Mesenchymal stem cell (in vitro differentiated cells and primary cell): ENCODE results near the gene ZFHX3.

ENCODE experiments used
- DNase-seq: peaks from one replicate; pipeline ENCODE4 v3.0.0-alpha.2; 2013
- H2AFZ ChIP-seq: one replicate; pipeline ENCODE4 v1.6.1; 2013; ENCODE audit warnings: low read depth, mild to moderate bottlenecking, control low read depth, inconsistent platforms, low read length, moderate library complexity
- H2AK5ac ChIP-seq: 2 replicates; pipeline ENCODE4 v1.6.1; 2013; ENCODE audit warnings: low read length, moderate library complexity, mild to moderate bottlenecking, inconsistent platforms; ENCODE audit not compliant: severe bottlenecking
- H2BK120ac ChIP-seq: one replicate; pipeline ENCODE4 v1.6.1; 2013; ENCODE audit warnings: low read depth, mild to moderate bottlenecking, inconsistent platforms, low read length, moderate library complexity
- H2BK12ac ChIP-seq, 2 experiments: one replicate each; pipeline ENCODE4 v1.6.1; 2013; ENCODE audit warnings: inconsistent platforms in 2 of 2, low read length in 2 of 2, mild to moderate bottlenecking in 2 of 2, moderate library complexity in 2 of 2, control low read depth in 1 of 2
- H2BK15ac ChIP-seq: one replicate; pipeline ENCODE4 v1.6.1; 2013; ENCODE audit warnings: mild to moderate bottlenecking, low read depth, inconsistent platforms; ENCODE audit not compliant: poor library complexity, severe bottlenecking
- H2BK5ac ChIP-seq: 2 replicates; pipeline ENCODE4 v1.6.1; 2013; ENCODE audit warnings: low read depth, mild to moderate bottlenecking, low read length, control low read depth, inconsistent platforms; ENCODE audit not compliant: poor library complexity, severe bottlenecking
- H3K14ac ChIP-seq, 2 experiments: one replicate each; pipeline ENCODE4 v1.6.1; 2013; ENCODE audit warnings: inconsistent platforms in 2 of 2, low read length in 2 of 2, control low read depth in 1 of 2, mild to moderate bottlenecking in 1 of 2, moderate library complexity in 1 of 2
- H3K18ac ChIP-seq, 2 experiments: one replicate each; pipeline ENCODE4 v1.6.1; 2013; ENCODE audit warnings: inconsistent platforms in 2 of 2, low read length in 2 of 2, control low read depth in 1 of 2, low read depth in 1 of 2, mild to moderate bottlenecking in 1 of 2
- H3K23ac ChIP-seq, 2 experiments: one replicate each; pipeline ENCODE4 v1.6.1; 2013; ENCODE audit warnings: inconsistent platforms in 2 of 2, low read length in 2 of 2, mild to moderate bottlenecking in 2 of 2, moderate library complexity in 2 of 2, control low read depth in 1 of 2
- H3K27ac ChIP-seq: 2 replicates; pipeline ENCODE4 v1.5.1; 2013; ENCODE audit warnings: mild to moderate bottlenecking, moderate library complexity, low read length, control low read depth, inconsistent platforms; ENCODE audit not compliant: poor library complexity, severe bottlenecking
- H3K27me3 ChIP-seq, 2 experiments: 2 replicates each; pipeline versions ENCODE4 v1.6.1 to v1.7.0; 2013; ENCODE audit warnings: low read length in 2 of 2, mild to moderate bottlenecking in 2 of 2, moderate library complexity in 2 of 2, control low read depth in 1 of 2, inconsistent platforms in 1 of 2; ENCODE audit not compliant: control insufficient read depth in 1 of 2, insufficient read depth in 1 of 2
- H3K36me3 ChIP-seq, 2 experiments: 2 replicates each; pipeline versions ENCODE4 v1.6.1 to v1.7.0; 2013; ENCODE audit warnings: low read length in 2 of 2, control low read depth in 1 of 2, inconsistent platforms in 1 of 2, low read depth in 1 of 2, mild to moderate bottlenecking in 1 of 2; ENCODE audit not compliant: insufficient read depth in 2 of 2, control insufficient read depth in 1 of 2
- H3K4ac ChIP-seq, 2 experiments: one replicate each; pipeline ENCODE4 v1.6.1; 2013; ENCODE audit warnings: inconsistent platforms in 2 of 2, low read length in 2 of 2, mild to moderate bottlenecking in 2 of 2, moderate library complexity in 2 of 2, control low read depth in 1 of 2, low read depth in 1 of 2
- H3K4me1 ChIP-seq: 2 replicates; pipeline ENCODE4 v1.6.1; 2013; ENCODE audit warnings: low read depth, low read length, control low read depth; ENCODE audit not compliant: control insufficient read depth, insufficient read depth
- H3K4me2 ChIP-seq: 2 replicates; pipeline ENCODE4 v1.6.1; 2013; ENCODE audit warnings: low read length, mild to moderate bottlenecking, inconsistent platforms; ENCODE audit not compliant: poor library complexity, severe bottlenecking
- H3K4me3 ChIP-seq, 2 experiments: 2 replicates each; pipeline versions ENCODE4 v1.5.1 to v1.7.0; 2013; ENCODE audit warnings: low read length in 2 of 2, mild to moderate bottlenecking in 2 of 2, control low read depth in 1 of 2, low read depth in 1 of 2; ENCODE audit not compliant: insufficient read depth in 1 of 2
- H3K79me1 ChIP-seq: replicated peaks from 2 replicates; pipeline ENCODE4 v1.6.1; 2013; ENCODE audit warnings: mild to moderate bottlenecking, control low read depth, low read length, inconsistent platforms; ENCODE audit not compliant: poor library complexity, severe bottlenecking
- H3K9ac ChIP-seq: 2 replicates; pipeline ENCODE4 v1.7.0; 2013; ENCODE audit warnings: mild to moderate bottlenecking, low read length, moderate library complexity
- H3K9me3 ChIP-seq: 2 replicates; pipeline ENCODE4 v1.7.0; 2013; ENCODE audit warnings: mild to moderate bottlenecking, low read length; ENCODE audit not compliant: control insufficient read depth
- H4K8ac ChIP-seq: one replicate; pipeline ENCODE4 v1.6.1; 2013; ENCODE audit warnings: inconsistent platforms, mild to moderate bottlenecking, low read length, moderate library complexity
- H4K91ac ChIP-seq: one replicate; pipeline ENCODE4 v1.6.1; 2013; ENCODE audit warnings: mild to moderate bottlenecking, low read length, inconsistent platforms
- WGBS: methylation state at CpG from one replicate; pipeline ENCODE4 v1.1.7; 2013; ENCODE audit warnings: mixed read lengths; 5-methylcytosine and 5-hydroxymethylcytosine counted together

ZFHX3 gene

DNA sequence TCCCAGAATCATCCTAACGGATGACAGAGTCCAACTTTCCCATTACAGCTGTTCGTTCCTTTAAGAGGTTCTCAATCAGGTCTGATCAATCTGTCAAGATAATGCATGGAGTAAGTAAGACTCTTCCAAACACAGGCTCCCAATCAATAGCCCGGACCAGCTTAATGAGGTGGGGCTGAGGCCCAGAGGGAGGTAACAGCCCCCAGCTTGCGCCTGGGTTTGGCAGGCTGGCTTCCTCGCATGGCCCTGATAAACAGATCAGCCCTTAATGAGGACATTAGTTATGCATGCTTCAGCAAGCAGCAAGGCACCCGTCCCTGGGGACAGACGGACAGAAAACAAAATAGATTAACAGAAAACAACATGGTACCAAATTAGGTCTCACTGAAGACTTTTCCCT is 145.7 kb downstream of the ZFHX3 start:
- H4K8ac ChIP-seq: no peak overlapping the region
- peaks cover 5% of the 10 kb centered on the region for H3K4me1 ChIP-seq
- H3K79me1 ChIP-seq: peaks cover 16% of the 10 kb centered on the region
- no peak overlapping the region for H3K4ac ChIP-seq
- no peak overlapping the region for H3K14ac ChIP-seq
- H3K9me3 ChIP-seq: no peaks in the 10 kb centered on the region
- no peak overlapping the region for H2BK120ac ChIP-seq
- H3K9ac ChIP-seq: no peak overlapping the region
- H3K27me3 ChIP-seq: no peaks in the 10 kb centered on the region
- no peak for DNase-seq
- WGBS: 68% methylated on average over 6 of the region's 7 CpGs
- no peak overlapping the region for H2BK15ac ChIP-seq
- H3K18ac ChIP-seq: no peak overlapping the region
- no peak overlapping the region for H3K4me2 ChIP-seq
- no peak overlapping the region for H2AFZ ChIP-seq
- H3K27ac ChIP-seq: no peak overlapping the region
- no peak overlapping the region for H2AK5ac ChIP-seq
- no peak overlapping the region for H3K4me3 ChIP-seq
- H2BK12ac ChIP-seq: no peak overlapping the region
- H3K23ac ChIP-seq: no peak overlapping the region
- H4K91ac ChIP-seq: no peak overlapping the region
- H3K36me3 ChIP-seq: no peaks in the 10 kb centered on the region
- H2BK5ac ChIP-seq: no peak overlapping the region

DNA sequence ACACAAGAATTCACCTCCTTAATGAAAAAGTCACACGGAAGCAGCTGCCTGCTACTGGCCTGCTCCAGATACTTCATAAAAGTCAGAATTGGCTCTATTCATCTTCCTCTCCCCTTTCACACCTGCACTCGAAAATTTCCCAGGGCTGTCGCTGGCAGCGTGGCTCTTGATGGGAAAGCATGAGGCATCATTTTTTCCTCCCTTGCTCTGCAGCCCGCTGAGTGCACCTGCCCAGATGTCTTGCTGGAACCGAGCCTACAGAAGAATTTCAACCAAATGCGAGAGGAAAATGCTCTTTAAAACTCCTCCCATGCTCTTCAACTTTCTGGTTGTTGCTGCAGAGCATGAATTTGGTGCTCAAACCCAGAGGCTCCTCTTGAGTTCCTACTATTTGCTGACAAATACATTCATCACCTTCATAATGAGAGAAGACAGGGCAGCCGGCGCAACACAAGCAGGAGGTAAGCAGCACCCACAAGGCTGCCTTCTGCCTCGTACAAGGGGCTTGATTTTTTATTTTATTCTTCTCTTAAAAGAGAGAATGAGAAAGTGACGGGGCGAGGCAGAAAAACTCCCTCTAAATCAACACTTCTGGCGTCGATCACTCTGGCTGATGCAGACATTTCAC is 146.8 kb downstream of the ZFHX3 start:
- Histone ChIP-seq H3K23ac (no peak overlapping the region), H3K27ac (no peak overlapping the region), H3K4me1 (peaks cover 5% of the 10 kb centered on the region), H2BK12ac (no peak overlapping the region), H2BK5ac (no peak overlapping the region), H3K27me3 (no peaks in the 10 kb centered on the region), H2AK5ac (no peak overlapping the region), H4K8ac (no peak overlapping the region), H2BK15ac (no peak overlapping the region), H3K4me2 (no peak overlapping the region), H3K18ac (no peak overlapping the region), H3K14ac (no peak overlapping the region), H3K9me3 (no peaks in the 10 kb centered on the region), H3K9ac (no peak overlapping the region), H3K4me3 (no peak overlapping the region), H4K91ac (no peak overlapping the region), H3K79me1 (peaks cover 19% of the 10 kb centered on the region), H2AFZ (no peak overlapping the region), H2BK120ac (no peak overlapping the region), H3K36me3 (no peaks in the 10 kb centered on the region), H3K4ac (no peak overlapping the region)
- DNase-seq: no peak
- WGBS: 85% methylated on average over 10 of the region's 14 CpGs

DNA sequence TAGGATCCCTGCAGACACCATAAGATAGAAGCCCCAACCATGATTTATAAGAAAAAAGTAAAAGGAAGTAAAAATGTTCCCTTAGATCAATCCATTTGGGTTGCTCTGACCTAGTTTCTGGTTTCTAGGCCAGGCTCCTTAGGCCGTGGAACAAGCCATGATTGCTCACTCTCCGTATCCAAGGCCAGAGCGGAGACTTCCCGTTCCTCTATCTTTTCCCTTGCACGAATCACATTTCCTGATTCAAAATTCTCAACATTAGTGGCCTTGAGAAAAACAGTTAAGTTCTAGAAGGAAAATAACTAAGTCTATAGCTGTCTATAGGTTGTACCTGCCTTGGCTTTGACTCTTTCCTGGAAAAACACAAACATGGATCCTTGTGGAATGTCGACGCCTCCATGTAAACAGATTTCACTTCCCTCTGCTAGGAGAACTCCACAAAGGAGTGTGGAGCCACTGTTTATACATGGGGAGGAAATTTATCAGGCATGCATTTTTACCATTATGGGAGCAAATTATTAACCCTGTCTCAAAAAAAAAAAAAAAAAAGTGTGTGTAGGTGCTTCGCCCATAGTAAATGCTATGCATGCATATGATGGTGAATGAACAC is 149.6 kb downstream of the ZFHX3 start:
- Histone ChIP-seq H3K27me3 (no peaks in the 10 kb centered on the region), H3K9ac (no peak overlapping the region), H2AFZ (no peak overlapping the region), H3K23ac (no peak overlapping the region), H3K18ac (no peak overlapping the region), H4K8ac (no peak overlapping the region), H3K14ac (no peak overlapping the region), H2BK15ac (no peak overlapping the region), H3K4ac (no peak overlapping the region), H2BK5ac (no peak overlapping the region), H2BK120ac (no peak overlapping the region), H4K91ac (no peak overlapping the region), H3K4me1 (no peaks in the 10 kb centered on the region), H3K9me3 (no peaks in the 10 kb centered on the region), H3K4me3 (no peak overlapping the region), H3K27ac (no peak overlapping the region), H3K79me1 (peaks cover 22% of the 10 kb centered on the region), H2AK5ac (no peak overlapping the region), H3K4me2 (no peak overlapping the region), H2BK12ac (no peak overlapping the region), H3K36me3 (no peaks in the 10 kb centered on the region)
- 97% methylated on average over 7 of the region's 8 CpGs for WGBS
- DNase-seq: no peak

DNA sequence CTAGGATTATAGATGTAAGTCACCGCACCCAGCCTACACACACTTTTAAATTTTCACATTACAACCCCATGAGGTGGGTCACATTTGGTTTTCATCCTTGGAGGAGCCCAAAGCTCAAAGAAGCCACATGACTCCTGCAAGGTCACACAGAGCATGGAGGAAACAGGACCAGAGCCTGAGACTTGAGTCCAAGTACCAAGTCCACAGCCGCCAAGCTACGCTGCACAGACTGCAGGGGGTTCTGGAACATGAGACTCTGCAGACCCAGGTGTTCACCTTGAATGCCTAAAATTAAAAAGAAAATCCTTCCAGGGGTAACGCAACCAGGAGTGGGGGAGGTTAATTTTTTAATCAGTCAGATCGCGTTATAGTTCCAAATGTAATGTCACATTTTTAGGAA is 150.2 kb downstream of the ZFHX3 start:
- Histone ChIP-seq H2BK12ac (no peak overlapping the region), H3K23ac (no peak overlapping the region), H3K18ac (no peak overlapping the region), H3K79me1 (peaks cover 22% of the 10 kb centered on the region), H3K9ac (no peak overlapping the region), H3K4me1 (no peaks in the 10 kb centered on the region), H3K4me3 (no peak overlapping the region), H2AK5ac (no peak overlapping the region), H2AFZ (no peak overlapping the region), H3K4me2 (no peak overlapping the region), H2BK5ac (no peak overlapping the region), H4K8ac (no peak overlapping the region), H3K4ac (no peak overlapping the region), H3K14ac (no peak overlapping the region), H3K36me3 (no peaks in the 10 kb centered on the region), H2BK120ac (no peak overlapping the region), H4K91ac (no peak overlapping the region), H2BK15ac (no peak overlapping the region), H3K27ac (no peak overlapping the region), H3K9me3 (no peaks in the 10 kb centered on the region), H3K27me3 (no peaks in the 10 kb centered on the region)
- no peak for DNase-seq
- WGBS: 81% methylated on average over 4 of the region's 6 CpGs
